Osteoblast (primary cell): ENCODE results near the gene C2orf78. TPM values are rescaled to one million over a fixed set of nuclear protein-coding genes. Genes with fewer than 3 reads are reported as not detected.

Source experiments
- DNase-seq: peaks from one replicate; pipeline ENCODE4 v3.0.0; 2011; ENCODE audit warnings: low spot score, mixed read lengths; ENCODE audit not compliant: insufficient read length; ENCODE audit errors: missing footprints
- H2AFZ ChIP-seq: 2 replicates; pipeline ENCODE4 v1.6.0; 2011; ENCODE audit warnings: mild to moderate bottlenecking, low read length
- H3K27ac ChIP-seq: 2 replicates; pipeline ENCODE4 v1.5.1; 2011; ENCODE audit warnings: mild to moderate bottlenecking, low read depth, low read length, moderate library complexity
- H3K27me3 ChIP-seq: 2 replicates; pipeline ENCODE4 v1.6.0; 2012; ENCODE audit warnings: mild to moderate bottlenecking, control low read depth, inconsistent platforms, low read length, moderate library complexity; ENCODE audit not compliant: insufficient read depth
- H3K36me3 ChIP-seq: 2 replicates; pipeline ENCODE4 v1.5.1; 2011; ENCODE audit warnings: mild to moderate bottlenecking, low read length, control low read depth, moderate library complexity; ENCODE audit not compliant: insufficient read depth
- H3K4me1 ChIP-seq: 2 replicates; pipeline ENCODE4 v1.5.1; 2011; ENCODE audit warnings: mild to moderate bottlenecking, low read length, control low read depth, moderate library complexity; ENCODE audit not compliant: insufficient read depth
- H3K4me2 ChIP-seq: 2 replicates; pipeline ENCODE4 v1.6.0; 2011; ENCODE audit warnings: mild to moderate bottlenecking, low read length; ENCODE audit not compliant: insufficient read depth
- H3K4me3 ChIP-seq: fragments of 200-600 bp; sonication (generic); 3 replicates; pipeline ENCODE4 v1.5.1; 2012; ENCODE audit warnings: mild to moderate bottlenecking, low read length, inconsistent platforms; ENCODE audit not compliant: insufficient read depth
- H3K79me2 ChIP-seq: 2 replicates; pipeline ENCODE4 v1.6.0; 2012; ENCODE audit warnings: mild to moderate bottlenecking, low read length, control low read depth, inconsistent platforms; ENCODE audit not compliant: insufficient read depth
- H3K9me3 ChIP-seq: 2 replicates; pipeline ENCODE4 v1.5.1; 2011; ENCODE audit warnings: low read depth, low read length, control low read depth
- H4K20me1 ChIP-seq: 2 replicates; pipeline ENCODE4 v1.6.0; 2012; ENCODE audit warnings: mild to moderate bottlenecking, low read length, control low read depth; ENCODE audit not compliant: insufficient read depth
- CTCF ChIP-seq: IDR thresholded peaks from 2 replicates; pipeline ENCODE4 v1.5.1; 2011; ENCODE audit warnings: mild to moderate bottlenecking, low read depth, low read length, moderate library complexity; ENCODE audit errors: extremely low read depth
- total RNA-seq: library from RNA; depleted of rRNA; stranded (reverse); fragments of >200 nt; gene quantifications from 2 replicates; pipeline ENCODE4 v1.2.3, GENCODE V29; 2012

The C2orf78 gene
- total RNA-seq, 1 donor = not detected

DNA sequence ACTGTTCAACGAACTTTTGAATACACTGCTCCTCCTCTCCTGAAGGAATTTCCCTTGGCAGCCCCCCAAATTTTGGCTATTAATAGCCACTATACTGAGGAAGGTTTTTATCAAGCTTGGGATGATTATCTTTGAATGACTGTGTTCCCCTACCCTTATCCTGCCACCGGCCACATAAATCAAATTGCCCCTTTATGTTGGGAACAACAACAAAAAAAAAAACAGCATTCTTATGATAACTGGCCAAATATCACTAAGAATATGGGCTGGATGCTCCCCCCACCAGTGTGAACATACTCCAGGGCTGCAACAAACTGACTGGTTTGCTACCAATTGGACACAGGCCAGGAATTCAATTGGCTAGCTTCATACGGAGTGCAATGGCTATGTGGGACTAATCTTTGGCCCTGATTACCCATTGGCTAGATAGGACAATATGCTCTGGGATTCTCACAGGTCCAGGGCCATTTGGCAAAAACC, 24.7 kb upstream of the C2orf78 start:
- no peak for TF ChIP-seq CTCF
- H2AFZ ChIP-seq = no peak overlapping the region
- H3K27me3 ChIP-seq = no peaks in the 10 kb centered on the region
- peaks cover 6% of the 10 kb centered on the region for H3K4me1 ChIP-seq
- no peaks in the 10 kb centered on the region for H3K9me3 ChIP-seq
- no peak overlapping the region for H3K27ac ChIP-seq
- H3K4me2 ChIP-seq = no peak overlapping the region
- peaks cover 49% of the 10 kb centered on the region for H3K36me3 ChIP-seq
- H3K79me2 ChIP-seq = no peaks in the 10 kb centered on the region
- DNase-seq = no peak
- H3K4me3 ChIP-seq = no peak overlapping the region
- peaks cover 8% of the 10 kb centered on the region for H4K20me1 ChIP-seq

GRCh38 chr2:73759904-73760303, 24.1 kb upstream of the C2orf78 start:
- DNase-seq = no peak
- Histone ChIP-seq H3K27ac (no peak overlapping the region), H3K4me1 (peaks cover 6% of the 10 kb centered on the region), H3K79me2 (no peaks in the 10 kb centered on the region), H3K9me3 (no peaks in the 10 kb centered on the region), H3K27me3 (no peaks in the 10 kb centered on the region), H4K20me1 (peaks cover 8% of the 10 kb centered on the region), H3K36me3 (peaks cover 55% of the 10 kb centered on the region), H3K4me3 (no peak overlapping the region), H3K4me2 (no peak overlapping the region), H2AFZ (no peak overlapping the region)
- TF ChIP-seq CTCF = no peak

- Histone ChIP-seq H3K27me3 (no peaks in the 10 kb centered on the region), H3K4me1 (peaks cover 6% of the 10 kb centered on the region), H2AFZ (no peak overlapping the region), H3K27ac (no peak overlapping the region), H3K4me2 (no peak overlapping the region), H4K20me1 (peaks cover 8% of the 10 kb centered on the region), H3K36me3 (peaks cover 64% of the 10 kb centered on the region), H3K79me2 (no peaks in the 10 kb centered on the region), H3K4me3 (no peak overlapping the region), H3K9me3 (no peaks in the 10 kb centered on the region)
- DNase-seq = no peak
- no peak for TF ChIP-seq CTCF
Observed at GRCh38 chr2:73762571-73762970, 21.4 kb upstream of the C2orf78 start.

DNA sequence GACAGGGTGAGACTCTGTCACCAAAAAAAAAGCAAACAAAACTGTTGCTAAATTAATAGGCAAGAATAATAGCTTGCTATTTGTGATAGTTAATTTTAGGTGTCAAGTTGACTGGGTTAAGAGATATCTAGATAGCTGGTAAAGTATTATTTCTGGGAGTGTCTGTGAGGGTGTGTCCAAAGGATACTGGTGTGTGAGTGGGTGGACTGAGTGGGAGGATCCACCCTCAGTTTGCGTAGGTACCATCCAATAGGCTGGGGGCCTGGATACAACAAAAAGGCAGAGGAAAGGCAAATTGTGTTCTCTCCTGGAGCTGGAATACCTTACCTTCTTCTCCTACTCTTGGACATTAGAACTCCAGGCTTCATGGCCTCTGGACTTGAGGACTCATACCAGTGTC, 19.0 kb upstream of the C2orf78 start:
- Histone ChIP-seq H3K9me3 (no peaks in the 10 kb centered on the region), H3K79me2 (peaks cover 8% of the 10 kb centered on the region), H3K27me3 (no peaks in the 10 kb centered on the region), H3K27ac (no peak overlapping the region), H3K4me1 (no peaks in the 10 kb centered on the region), H2AFZ (no peak overlapping the region), H3K4me2 (no peak overlapping the region), H3K4me3 (no peak overlapping the region), H3K36me3 (peaks cover 70% of the 10 kb centered on the region), H4K20me1 (peaks cover 5% of the 10 kb centered on the region)
- TF ChIP-seq CTCF = no peak
- no peak for DNase-seq
